GM18951 (cell line): ENCODE results near the gene MZF1.

Experiments used
- POLR2A ChIP-seq: IDR thresholded peaks from 4 replicates; pipeline ENCODE4 v1.6.1; 2011; ENCODE audit warnings: mild to moderate bottlenecking; ENCODE audit not compliant: insufficient read length, insufficient read depth; ENCODE audit errors: extremely low read depth
- in situ Hi-C: fragments of 300-500 bp; cut with MboI; formaldehyde crosslinking; loops from one replicate; pipeline ENCODE4 v1.12.0; 2022; ENCODE audit warnings: low sequenced_read_pairs, mixed read lengths, inconsistent platforms; ENCODE audit not compliant: unreplicated experiment

The MZF1 gene

GRCh38 chr19:58529405-58529804 is 43.7 kb downstream of the MZF1 start:
- TF ChIP-seq POLR2A = no peak
- in situ Hi-C loops = no loop called here

- TF ChIP-seq POLR2A = no peak
- in situ Hi-C loops = no loop called here
These were observed 50.4 kb downstream of the MZF1 start for GRCh38 chr19:58522709-58523108.

- TF ChIP-seq POLR2A = no peak
- in situ Hi-C loops = no loop called here
These were observed 51.5 kb downstream of the MZF1 start for GRCh38 chr19:58521651-58522050.

DNA sequence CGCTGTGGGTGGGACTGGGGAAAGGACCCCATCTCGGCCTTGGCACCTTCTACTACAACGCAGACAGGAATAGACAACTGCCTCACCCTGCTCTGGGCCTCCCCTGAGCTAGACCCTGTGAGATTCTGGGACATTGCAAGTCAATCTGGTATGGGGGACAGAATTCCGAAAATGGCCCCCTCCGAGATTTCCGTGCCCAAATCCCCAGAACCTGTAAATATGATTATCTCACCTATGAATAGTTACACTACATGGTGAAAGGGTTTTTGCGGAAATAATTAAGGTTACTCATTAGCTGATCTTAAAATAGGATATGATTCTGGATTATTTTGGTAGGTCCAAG is 52.9 kb downstream of the MZF1 start:
- TF ChIP-seq POLR2A = no peak
- in situ Hi-C loops = no loop called here

GRCh38 chr19:58519355-58520256 is 53.5 kb downstream of the MZF1 start, which contains the start of gene ZBTB45:
Gene ZBTB45 (minus strand): TSS chr19:58519810. CDS start chr19:58517673, 2,137 bp downstream.
- in situ Hi-C loops = no loop called here
- TF ChIP-seq POLR2A = peak; percentile 82

DNA sequence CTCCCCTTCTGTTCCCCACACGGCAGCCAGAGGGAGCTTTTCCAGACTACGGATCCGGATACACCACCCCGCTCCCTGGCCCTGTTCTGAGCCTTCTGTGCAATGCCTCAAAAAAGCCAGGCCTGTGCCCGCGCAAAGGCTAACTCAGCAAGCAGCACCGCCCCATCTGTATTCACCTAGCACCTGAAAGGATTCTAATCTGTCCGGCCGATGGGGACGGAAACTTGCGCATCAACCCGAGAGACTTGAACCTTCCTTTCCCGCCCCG is 54.1 kb downstream of the MZF1 start:
- in situ Hi-C loops = no loop called here
- no peak for TF ChIP-seq POLR2A

- no peak for TF ChIP-seq POLR2A
- in situ Hi-C loops = no loop called here
These were observed 54.7 kb downstream of the MZF1 start for GRCh38 chr19:58518256-58519086.

GRCh38 chr19:58516964-58517833 is 55.9 kb downstream of the MZF1 start:
- TF ChIP-seq POLR2A = no peak
- in situ Hi-C loops = no loop called here

DNA sequence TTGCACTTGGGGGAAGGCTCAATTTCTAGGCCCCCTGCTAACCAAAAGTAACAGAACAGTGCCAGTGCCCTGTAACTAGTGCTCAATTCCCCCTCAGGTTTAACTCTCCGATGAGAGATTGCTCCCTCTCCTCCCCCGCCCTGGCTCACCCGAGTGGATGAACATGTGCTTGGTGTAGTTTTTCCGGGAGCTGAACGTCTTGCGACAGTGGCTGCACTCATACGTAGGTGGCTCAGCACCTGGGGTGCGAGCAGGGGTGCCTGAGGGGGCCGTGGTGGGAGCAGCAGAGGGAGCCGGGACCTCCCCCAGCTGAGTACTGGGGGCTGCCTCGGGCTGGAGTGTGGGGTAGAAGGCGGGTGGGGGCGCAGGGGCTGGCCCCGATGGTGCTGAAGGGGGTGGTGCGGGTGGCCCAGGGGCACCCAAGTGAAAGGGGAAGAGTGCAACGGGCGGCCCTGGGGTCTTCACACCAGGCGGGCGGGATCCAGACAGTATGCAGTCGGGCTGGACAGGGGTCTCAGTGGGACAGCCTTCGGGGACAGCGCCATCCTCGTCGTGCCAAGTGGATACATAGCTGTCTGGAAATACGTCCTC is 56.8 kb downstream of the MZF1 start:
- in situ Hi-C loops = no loop called here
- no peak for TF ChIP-seq POLR2A

- in situ Hi-C loops = no loop called here
- TF ChIP-seq POLR2A = no peak
These were observed 57.9 kb downstream of the MZF1 start for GRCh38 chr19:58515259-58515658.

DNA sequence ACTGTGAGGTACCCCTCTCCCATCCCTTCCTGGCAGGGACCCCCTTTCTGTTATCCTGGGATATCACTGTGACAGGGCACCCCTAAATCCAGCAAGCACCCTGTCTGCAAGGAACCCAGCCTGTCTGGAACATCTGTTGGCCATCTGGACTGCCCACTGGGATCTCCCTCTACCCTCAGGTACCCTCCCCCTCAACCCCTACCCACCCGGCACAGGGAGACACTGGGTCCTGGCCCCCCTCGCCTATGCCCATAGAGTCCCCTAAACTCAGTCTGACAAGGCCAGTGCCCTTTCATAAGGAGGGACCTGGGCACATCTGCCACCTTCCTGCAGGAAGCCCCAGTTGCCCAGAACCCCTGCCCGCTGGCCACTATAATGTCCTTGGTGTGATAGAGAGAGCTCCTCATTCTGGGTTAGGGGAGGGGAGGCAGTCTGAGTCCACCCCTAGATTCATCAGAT is 58.5 kb downstream of the MZF1 start:
- in situ Hi-C loops = no loop called here

DNA sequence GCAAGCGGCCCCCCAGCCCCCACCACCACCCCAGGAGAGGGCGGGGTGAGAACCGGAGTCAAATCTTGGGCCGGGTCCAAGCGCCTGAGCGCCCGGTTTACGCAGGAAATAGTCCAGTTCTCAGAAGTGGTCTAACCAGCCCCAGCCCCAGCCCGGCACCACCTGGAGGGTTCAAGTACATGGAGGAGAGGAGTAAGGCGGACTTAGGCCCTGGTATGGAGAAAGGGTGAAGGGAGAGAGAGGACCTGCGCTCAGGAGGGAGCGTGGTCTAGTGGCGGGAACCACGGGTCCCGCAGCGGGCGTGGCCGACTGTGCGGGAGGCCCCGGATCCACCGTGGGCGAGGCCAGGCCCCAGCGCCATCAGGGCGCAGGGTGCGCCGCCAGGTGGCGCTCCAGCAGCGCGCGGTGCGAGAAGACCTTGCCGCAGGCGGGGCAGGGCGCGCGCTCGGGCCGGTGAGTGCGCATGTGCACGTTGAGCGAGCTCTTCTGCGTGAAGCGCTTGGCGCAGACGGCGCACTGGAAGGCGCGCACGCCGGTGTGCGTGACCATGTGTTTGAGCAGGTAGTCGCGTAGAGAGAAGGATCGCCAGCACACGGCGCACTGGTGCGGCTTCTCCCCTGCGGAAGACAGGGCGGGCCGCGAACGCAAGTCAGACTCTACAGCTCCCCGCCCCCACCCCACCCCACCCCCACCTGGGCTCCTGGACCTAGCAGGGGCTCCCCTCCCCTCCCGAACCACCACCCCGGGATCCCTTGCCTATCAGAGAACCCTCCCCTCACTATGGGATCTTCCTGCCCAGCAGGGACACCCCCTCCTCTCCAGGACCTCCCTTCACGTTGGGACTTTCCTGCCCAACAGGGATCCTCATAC is 59.2 kb downstream of the MZF1 start:
- in situ Hi-C loops = no loop called here
- TF ChIP-seq POLR2A = peak; percentile 79

More for the DNA sequence above, 58.5 kb downstream of the MZF1 start:
- no peak for TF ChIP-seq POLR2A
